Fibroblast of lung (primary cell): Measurements from ENCODE around the gene MYLK. TPM values are rescaled to one million over a fixed set of nuclear protein-coding genes. Genes with fewer than 3 reads are reported as not detected.

Experiments used
- DNase-seq, 2 donors: peaks; one replicate each; pipeline versions ENCODE4 v3.0.0 to v3.0.0-alpha.2; 2010; ENCODE audit warnings: low read depth in 2 of 2
- H2AFZ ChIP-seq: 2 replicates; pipeline ENCODE4 v1.5.1; 2012; ENCODE audit warnings: low read length, control low read depth, inconsistent platforms
- H3K27ac ChIP-seq: 2 replicates; pipeline ENCODE4 v1.5.1; 2011; ENCODE audit warnings: low read length, control low read depth; ENCODE audit not compliant: insufficient read depth
- H3K27me3 ChIP-seq: 2 replicates; pipeline ENCODE4 v1.5.1; 2011; ENCODE audit warnings: mild to moderate bottlenecking, low read length; ENCODE audit not compliant: control insufficient read depth, insufficient read depth
- H3K36me3 ChIP-seq: 2 replicates; pipeline ENCODE4 v1.5.1; 2011; ENCODE audit warnings: low read length; ENCODE audit not compliant: control insufficient read depth, insufficient read depth
- H3K4me1 ChIP-seq: 2 replicates; pipeline ENCODE4 v1.5.1; 2011; ENCODE audit warnings: low read length; ENCODE audit not compliant: control insufficient read depth, insufficient read depth; ENCODE audit errors: extremely low read depth
- H3K4me2 ChIP-seq: 2 replicates; pipeline ENCODE4 v1.5.1; 2011; ENCODE audit warnings: low read length, control low read depth; ENCODE audit not compliant: insufficient read depth; ENCODE audit errors: extremely low read depth
- H3K4me3 ChIP-seq, 4 experiments: fragments of 200-600 bp in 1 of 4; sonication (generic) in 1 of 4; replicated peaks in 1 of 4; 2 replicates each; pipeline ENCODE4 v1.5.1; 2011 to 2016; ENCODE audit warnings: low read length in 4 of 4, low read depth in 3 of 4, mild to moderate bottlenecking in 3 of 4, control low read depth in 2 of 4, inconsistent platforms in 1 of 4, mixed read lengths in 1 of 4; ENCODE audit not compliant: insufficient read depth in 1 of 4; ENCODE audit errors: control extremely low read depth in 1 of 4
- H3K79me2 ChIP-seq: 2 replicates; pipeline ENCODE4 v1.5.1; 2012; ENCODE audit warnings: mild to moderate bottlenecking, low read length, inconsistent platforms; ENCODE audit not compliant: control insufficient read depth, insufficient read depth
- H3K9ac ChIP-seq: 2 replicates; pipeline ENCODE4 v1.5.1; 2011; ENCODE audit warnings: mild to moderate bottlenecking, low read length, control low read depth; ENCODE audit not compliant: insufficient read depth
- H3K9me3 ChIP-seq: 2 replicates; pipeline ENCODE4 v1.5.1; 2012; ENCODE audit warnings: low read depth, low read length; ENCODE audit not compliant: control insufficient read depth, insufficient read depth
- H4K20me1 ChIP-seq: 2 replicates; pipeline ENCODE4 v1.5.1; 2011; ENCODE audit warnings: low read length; ENCODE audit not compliant: control insufficient read depth, insufficient read depth; ENCODE audit errors: extremely low read depth
- EZH2 ChIP-seq: IDR thresholded peaks from 2 replicates; pipeline ENCODE4 v1.5.1; 2012; ENCODE audit warnings: low read length, control low read depth, mild to moderate bottlenecking; ENCODE audit errors: missing control alignments
- polyA plus RNA-seq, 2 donors: library from polyadenylated mRNA; depleted of rRNA in 1 of 2; stranded (reverse) in 1 of 2; unstranded in 1 of 2; fragments of >200 nt; gene quantifications; 2 replicates each; pipeline ENCODE4 v1.2.1, GENCODE V29; 2011 to 2012; ENCODE audit warnings: missing spikeins in 1 of 2
- total RNA-seq: library from RNA; depleted of rRNA; stranded (reverse); fragments of >200 nt; gene quantifications from 2 replicates; pipeline ENCODE4 v1.2.1, GENCODE V29; 2014
- TF ChIP-seq, protein P1 (sequence below), 2 donors: IDR thresholded peaks in 1 of 2; conservative IDR thresholded peaks in 1 of 2; 1 replicate in 1 of 2; 2 replicates in 1 of 2; pipeline ENCODE4 v1.5.1; 2011 to 2012; ENCODE audit warnings: low read length in 2 of 2, control low read depth in 1 of 2, inconsistent platforms in 1 of 2, low read depth in 1 of 2, mild to moderate bottlenecking in 1 of 2

The MYLK gene
- total and polyA plus RNA-seq, 2 donors (not counting 1 experiment from before 2014, with no cell fraction given) = 918 to 941 TPM

DNA sequence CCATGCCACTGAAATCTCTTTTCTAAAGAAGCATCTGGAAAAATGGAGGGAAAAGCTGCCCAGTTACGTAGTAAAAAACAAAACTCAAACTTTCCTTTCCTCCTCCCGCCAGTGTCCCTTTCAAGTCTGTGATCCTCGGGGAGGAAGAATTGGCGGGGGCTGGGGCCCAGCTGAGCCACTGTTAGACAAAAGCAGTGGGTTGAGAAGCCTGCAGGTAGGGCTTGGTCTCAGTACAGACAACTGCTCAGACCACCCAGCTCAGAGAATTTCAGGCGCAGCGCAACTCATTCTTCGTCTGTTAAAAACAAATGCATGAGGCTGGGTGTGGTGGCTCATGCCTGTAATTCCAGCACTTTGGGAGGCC lies 117.1 kb downstream of the MYLK start:
- no peak overlapping the region for H3K4me2 ChIP-seq
- H3K36me3 ChIP-seq = peaks cover 14% of the 10 kb centered on the region
- H3K4me3 ChIP-seq = no peak overlapping the region
- no peaks in the 10 kb centered on the region for H4K20me1 ChIP-seq
- H3K27ac ChIP-seq = no peak overlapping the region
- no peak overlapping the region for H3K9ac ChIP-seq
- no peaks in the 10 kb centered on the region for H3K27me3 ChIP-seq
- H3K4me1 ChIP-seq = peaks cover 7% of the 10 kb centered on the region
- no peak overlapping the region for H2AFZ ChIP-seq
- no peaks in the 10 kb centered on the region for H3K9me3 ChIP-seq
- TF ChIP-seq, protein P1, sequence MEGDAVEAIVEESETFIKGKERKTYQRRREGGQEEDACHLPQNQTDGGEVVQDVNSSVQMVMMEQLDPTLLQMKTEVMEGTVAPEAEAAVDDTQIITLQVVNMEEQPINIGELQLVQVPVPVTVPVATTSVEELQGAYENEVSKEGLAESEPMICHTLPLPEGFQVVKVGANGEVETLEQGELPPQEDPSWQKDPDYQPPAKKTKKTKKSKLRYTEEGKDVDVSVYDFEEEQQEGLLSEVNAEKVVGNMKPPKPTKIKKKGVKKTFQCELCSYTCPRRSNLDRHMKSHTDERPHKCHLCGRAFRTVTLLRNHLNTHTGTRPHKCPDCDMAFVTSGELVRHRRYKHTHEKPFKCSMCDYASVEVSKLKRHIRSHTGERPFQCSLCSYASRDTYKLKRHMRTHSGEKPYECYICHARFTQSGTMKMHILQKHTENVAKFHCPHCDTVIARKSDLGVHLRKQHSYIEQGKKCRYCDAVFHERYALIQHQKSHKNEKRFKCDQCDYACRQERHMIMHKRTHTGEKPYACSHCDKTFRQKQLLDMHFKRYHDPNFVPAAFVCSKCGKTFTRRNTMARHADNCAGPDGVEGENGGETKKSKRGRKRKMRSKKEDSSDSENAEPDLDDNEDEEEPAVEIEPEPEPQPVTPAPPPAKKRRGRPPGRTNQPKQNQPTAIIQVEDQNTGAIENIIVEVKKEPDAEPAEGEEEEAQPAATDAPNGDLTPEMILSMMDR (conservative IDR thresholded peaks at IDR 0.05 in 1 of 2, IDR thresholded peaks at IDR 0.05 in 1 of 2; ENCODE audit: low read depth in 1 of 2, low read length in 2 of 2) = no peak
- no peak for TF ChIP-seq EZH2
- H3K79me2 ChIP-seq = peaks cover 14% of the 10 kb centered on the region
- no peak for DNase-seq

GRCh38 chr3:123766193-123767008 lies 117.7 kb downstream of the MYLK start:
- Histone ChIP-seq H3K79me2 (peaks cover 12% of the 10 kb centered on the region), H2AFZ (no peak overlapping the region), H3K4me1 (peaks cover 7% of the 10 kb centered on the region), H3K4me3 (no peak overlapping the region), H3K36me3 (peaks cover 14% of the 10 kb centered on the region), H3K27me3 (no peaks in the 10 kb centered on the region), H3K9ac (no peak overlapping the region), H3K4me2 (no peak overlapping the region), H3K27ac (no peak overlapping the region), H4K20me1 (no peaks in the 10 kb centered on the region), H3K9me3 (no peaks in the 10 kb centered on the region)
- TF ChIP-seq, protein P1 (conservative IDR thresholded peaks at IDR 0.05 in 1 of 2, IDR thresholded peaks at IDR 0.05 in 1 of 2; ENCODE audit: low read depth in 1 of 2, low read length in 2 of 2) = no peak
- no peak for TF ChIP-seq EZH2
- DNase-seq = peak in 1 of 2 donors; percentile 59

GRCh38 chr3:123765475-123766128 lies 118.5 kb downstream of the MYLK start:
- Histone ChIP-seq H2AFZ (no peak overlapping the region), H3K9me3 (no peaks in the 10 kb centered on the region), H3K27me3 (no peaks in the 10 kb centered on the region), H3K9ac (no peak overlapping the region), H3K79me2 (peaks cover 12% of the 10 kb centered on the region), H3K4me3 (no peak overlapping the region), H3K4me2 (no peak overlapping the region), H3K36me3 (peaks cover 14% of the 10 kb centered on the region), H4K20me1 (no peaks in the 10 kb centered on the region), H3K4me1 (peaks cover 12% of the 10 kb centered on the region), H3K27ac (no peak overlapping the region)
- no peak for TF ChIP-seq EZH2
- peak; percentile 65 to 78 for DNase-seq
